SK-N-SH (cell line): Measurements from ENCODE around the gene LDLRAP1. TPM values are rescaled to one million over a fixed set of nuclear protein-coding genes. Genes with fewer than 3 reads are reported as not detected.

Experiments
- CTCF ChIA-PET: fragments of 300-600, 350-600 bp; formaldehyde crosslinking; extraction: SDS; loops from one replicate; lab custom pipeline; 2021; lab: Yijun Ruan, JAX
- POLR2A ChIA-PET: fragments of 350-600 bp; sonication (Branson Sonifier 250); formaldehyde crosslinking; extraction: SDS; loops from one replicate; lab custom pipeline; 2020; ENCODE audit warnings: antibody characterized with exemption, inconsistent platforms; lab: Yijun Ruan, JAX
- DNase-seq: peaks from one replicate; pipeline ENCODE4 v3.0.0; 2012
- H2AFZ ChIP-seq: fragments of 200-600 bp; sonication (generic); 2 replicates; pipeline ENCODE4 v1.8.1; 2016; ENCODE audit warnings: antibody characterized with exemption, mild to moderate bottlenecking, low read depth
- H3F3A ChIP-seq: fragments of 200-600 bp; sonication (generic); replicated peaks from 2 replicates; pipeline ENCODE3; 2016; ENCODE audit warnings: antibody characterized with exemption, mild to moderate bottlenecking; ENCODE audit not compliant: insufficient read depth
- H3K27ac ChIP-seq, 2 experiments: fragments of 200-500 bp in 1 of 2; fragments of 200-600 bp in 1 of 2; sonication (Bioruptor generic) in 1 of 2; sonication (generic), shearing (Covaris generic) in 1 of 2; 2 replicates each; pipeline versions ENCODE4 v1.5.1 to v1.6.1; 2014 to 2016; ENCODE audit warnings: low read depth in 2 of 2, inconsistent platforms in 1 of 2, low read length in 1 of 2, mild to moderate bottlenecking in 1 of 2, mixed read lengths in 1 of 2
- H3K27me3 ChIP-seq: fragments of 200-600 bp; sonication (generic), shearing (Covaris generic); 2 replicates; pipeline ENCODE4 v1.6.1; 2016; ENCODE audit warnings: mixed run types; ENCODE audit not compliant: insufficient read depth
- H3K36me3 ChIP-seq, 2 experiments: fragments of 200-500 bp in 1 of 2; fragments of 200-600 bp in 1 of 2; sonication (Bioruptor generic) in 1 of 2; sonication (generic) in 1 of 2; replicated peaks in 1 of 2; 2 replicates each; pipeline versions ENCODE3 to v1.5.1; 2014 to 2016; ENCODE audit warnings: low read length in 1 of 2, mild to moderate bottlenecking in 1 of 2; ENCODE audit not compliant: insufficient read depth in 2 of 2, control insufficient read depth in 1 of 2
- H3K4me1 ChIP-seq, 2 experiments: fragments of 200-500 bp in 1 of 2; fragments of 200-600 bp in 1 of 2; sonication (Bioruptor generic) in 1 of 2; sonication (generic), shearing (Covaris generic) in 1 of 2; 2 replicates each; pipeline versions ENCODE4 v1.5.1 to v1.6.1; 2014 to 2016; ENCODE audit warnings: low read depth in 1 of 2, low read length in 1 of 2, mixed run types in 1 of 2; ENCODE audit not compliant: insufficient read depth in 2 of 2, control insufficient read depth in 1 of 2
- H3K4me2 ChIP-seq: fragments of 200-600 bp; sonication (generic), shearing (Covaris generic); 2 replicates; pipeline ENCODE4 v1.6.1; 2017; ENCODE audit warnings: mixed run types
- H3K4me3 ChIP-seq, 2 experiments: fragments of 200-500 bp in 1 of 2; fragments of 200-600 bp in 1 of 2; sonication (Bioruptor generic) in 1 of 2; sonication (generic), shearing (Covaris generic) in 1 of 2; 2 replicates each; pipeline versions ENCODE4 v1.5.1 to v1.8.1; 2014 to 2016; ENCODE audit warnings: low read depth in 2 of 2, inconsistent platforms in 1 of 2, low read length in 1 of 2, mild to moderate bottlenecking in 1 of 2, mixed read lengths in 1 of 2, moderate library complexity in 1 of 2
- H3K79me2 ChIP-seq: fragments of 200-600 bp; sonication (generic); 2 replicates; pipeline ENCODE4 v1.8.1; 2017; ENCODE audit warnings: mild to moderate bottlenecking; ENCODE audit not compliant: insufficient read depth
- H3K9ac ChIP-seq: fragments of 200-600 bp; sonication (generic); 2 replicates; pipeline ENCODE4 v1.6.1; 2017; ENCODE audit warnings: mixed run types
- H3K9me2 ChIP-seq: fragments of 200-600 bp; sonication (generic); 2 replicates; pipeline ENCODE4 v1.6.1; 2017; ENCODE audit warnings: mixed run types
- H3K9me3 ChIP-seq: fragments of 200-600 bp; sonication (generic); 2 replicates; pipeline ENCODE4 v1.6.1; 2017; ENCODE audit warnings: mixed run types, mild to moderate bottlenecking, moderate library complexity
- H4K20me1 ChIP-seq: fragments of 200-600 bp; sonication (generic); 2 replicates; pipeline ENCODE4 v1.6.1; 2017; ENCODE audit warnings: mild to moderate bottlenecking, mixed run types; ENCODE audit not compliant: insufficient read depth
- CTCF ChIP-seq: fragments of 200-600 bp; sonication (generic); IDR thresholded peaks from 2 replicates; pipeline ENCODE4 v1.6.1; 2017; ENCODE audit warnings: antibody characterized with exemption, mild to moderate bottlenecking, moderate library complexity
- ELF1 ChIP-seq: IDR thresholded peaks from 2 replicates; pipeline ENCODE4 v1.4.0; 2012
- EP300 ChIP-seq, 2 experiments: IDR thresholded peaks; 2 replicates each; pipeline versions ENCODE4 v1.4.0 to v1.6.1; 2012; ENCODE audit warnings: borderline replicate concordance in 1 of 2, low read depth in 1 of 2, low read length in 1 of 2
- EZH2phosphoT487 ChIP-seq: fragments of 200-600 bp; sonication (generic); IDR thresholded peaks from 2 replicates; pipeline ENCODE4 v1.6.1; 2017; ENCODE audit warnings: low read depth, mixed run types, mild to moderate bottlenecking, antibody characterized with exemption, moderate library complexity, borderline replicate concordance
- FOSL2 ChIP-seq: IDR thresholded peaks from 2 replicates; pipeline ENCODE4 v1.4.0; 2012; ENCODE audit warnings: low read depth, mild to moderate bottlenecking, moderate library complexity, borderline replicate concordance
- GABPA ChIP-seq: IDR thresholded peaks from 2 replicates; pipeline ENCODE4 v1.4.0; 2012; ENCODE audit warnings: low read depth, mild to moderate bottlenecking
- GATA2 ChIP-seq: sonication (generic); formaldehyde crosslinking; IDR thresholded peaks from 2 replicates; pipeline ENCODE4 v1.5.0; 2020; ENCODE audit warnings: mild to moderate bottlenecking, missing genetic modification reagents
- IRF3 ChIP-seq: fragments of 150-350 bp; IDR thresholded peaks from 2 replicates; pipeline ENCODE4 v1.6.1; 2016; ENCODE audit warnings: mild to moderate bottlenecking, low read depth, low read length
- JUND ChIP-seq: IDR thresholded peaks from 2 replicates; pipeline ENCODE4 v1.4.0; 2012
- MEF2A ChIP-seq: IDR thresholded peaks from 2 replicates; pipeline ENCODE4 v1.4.0; 2012; ENCODE audit warnings: low read depth, borderline replicate concordance
- MXI1 ChIP-seq: IDR thresholded peaks from 2 replicates; pipeline ENCODE4 v1.6.1; 2012; ENCODE audit warnings: mild to moderate bottlenecking, low read depth, low read length, improper control_type of control experiment
- NRF1 ChIP-seq: IDR thresholded peaks from 2 replicates; pipeline ENCODE4 v1.6.1; 2012; ENCODE audit warnings: low read depth, mild to moderate bottlenecking, low read length
- REST ChIP-seq: IDR thresholded peaks from 2 replicates; pipeline ENCODE4 v1.6.1; 2012; ENCODE audit warnings: mild to moderate bottlenecking, low read depth, low read length, moderate library complexity
- SMC3 ChIP-seq: IDR thresholded peaks from 2 replicates; pipeline ENCODE4 v1.6.1; 2012; ENCODE audit warnings: low read depth, low read length, improper control_type of control experiment
- TAF1 ChIP-seq: IDR thresholded peaks from 2 replicates; pipeline ENCODE4 v1.6.1; 2012; ENCODE audit warnings: low read depth, mild to moderate bottlenecking, low read length, moderate library complexity, borderline replicate concordance
- TCF12 ChIP-seq: IDR thresholded peaks from 2 replicates; pipeline ENCODE4 v1.4.0; 2012
- TEAD4 ChIP-seq: IDR thresholded peaks from 2 replicates; pipeline ENCODE4 v1.4.0; 2012; ENCODE audit warnings: mild to moderate bottlenecking, borderline replicate concordance; ENCODE audit not compliant: insufficient read depth
- USF2 ChIP-seq: fragments of 150-350 bp; IDR thresholded peaks from 2 replicates; pipeline ENCODE4 v1.6.1; 2017; ENCODE audit warnings: antibody characterized with exemption, low read length, low read depth, borderline replicate concordance
- ZBTB33 ChIP-seq: IDR thresholded peaks from 2 replicates; pipeline ENCODE4 v1.4.0; 2012; ENCODE audit warnings: low read depth, borderline replicate concordance
- WGBS: methylation state at CpG from one replicate; pipeline ENCODE4 v1.1.6; 2017; ENCODE audit warnings: low lambda C conversion rate; 5-methylcytosine and 5-hydroxymethylcytosine counted together
- polyA plus RNA-seq, 3 experiments: library from polyadenylated mRNA; depleted of rRNA; stranded (reverse); fragments of >200 nt; gene quantifications; 2 replicates each; pipeline ENCODE4 v1.2.3, GENCODE V29; 2012

LDLRAP1 gene
- polyA plus RNA-seq, 1 of the 3 experiments (the other 2 are of a cell fraction), result 19.1 TPM

- H3K4me2 ChIP-seq, result no peak overlapping the region
- H3K9me2 ChIP-seq, result no peaks in the 10 kb centered on the region
- no peaks in the 10 kb centered on the region for H3K9me3 ChIP-seq
- H2AFZ ChIP-seq, result no peak overlapping the region
- no peak overlapping the region for H3K27ac ChIP-seq
- no peaks in the 10 kb centered on the region for H3K36me3 ChIP-seq
- POLR2A ChIA-PET, result no interaction called here
- peaks cover 0 to 25% of the 10 kb centered on the region in 2 experiments; a peak in 1 of 4 replicates for H3K4me1 ChIP-seq
- TF ChIP-seq NRF1 (no peak), MXI1 (no peak), TCF12 (no peak), GABPA (no peak), JUND (no peak), REST (no peak), CTCF (no peak), TAF1 (no peak), MEF2A (no peak), TEAD4 (no peak), EP300 (IDR thresholded peaks at IDR 0.05; ENCODE audit: borderline replicate concordance in 1 of 2, low read depth in 1 of 2, low read length in 1 of 2) (no peak), EZH2phosphoT487 (no peak), USF2 (no peak), ZBTB33 (no peak), IRF3 (no peak), SMC3 (no peak), ELF1 (no peak), GATA2 (CRISPR knock-in tag) (no peak), FOSL2 (no peak)
- TF ChIP-seq, all 33 proteins: peak for 0
- no peaks in the 10 kb centered on the region for H3K79me2 ChIP-seq
- WGBS, result 69% methylated on average over 3 of the region's 3 CpGs
- H4K20me1 ChIP-seq, result no peaks in the 10 kb centered on the region
- peaks cover 5% of the 10 kb centered on the region for H3F3A ChIP-seq
- H3K27me3 ChIP-seq, result peaks cover 30% of the 10 kb centered on the region
- DNase-seq, result no peak
- H3K9ac ChIP-seq, result no peak overlapping the region
- no peak overlapping the region for H3K4me3 ChIP-seq
- CTCF ChIA-PET, result interaction anchor here (1.0 to 8.1 kb wide), 3 partner anchors 146 to 196 kb away, joined by 3 to 76 read pairs (median 7); no protein-coding TSS in a partner anchor
These were observed 69.7 kb downstream of the LDLRAP1 start for GRCh38 chr1:25613091-25613490.
